Right lobe of liver (tissue), 4 donors: ENCODE results near the gene KIAA1671.

ENCODE experiments used
- POLR2A ChIP-seq: fragments of 450-650 bp; IDR thresholded peaks from one replicate; pipeline ENCODE4 v1.6.1; 2017; ENCODE audit warnings: antibody characterized with exemption, mild to moderate bottlenecking
- TF ChIP-seq, protein P1 (sequence below), 4 donors: fragments of 200-600 bp in 3 of 4; fragments of 450-650 bp in 1 of 4; IDR thresholded peaks; one replicate each; pipeline versions ENCODE4 v1.5.1 to v1.8.0; 2016 to 2022; ENCODE audit warnings: antibody characterized with exemption in 4 of 4, mild to moderate bottlenecking in 2 of 4
- donor health status: DM: no; HTN: no; CAD: no.
- donor health status: DM: no; HTN: no; CAD: no.
- donor health status: DM: no; HTN: yes; CAD: no.

GRCh38 chr22:25021409-25021808 is 68.9 kb downstream of the KIAA1671 start:
- TF ChIP-seq, protein P1, sequence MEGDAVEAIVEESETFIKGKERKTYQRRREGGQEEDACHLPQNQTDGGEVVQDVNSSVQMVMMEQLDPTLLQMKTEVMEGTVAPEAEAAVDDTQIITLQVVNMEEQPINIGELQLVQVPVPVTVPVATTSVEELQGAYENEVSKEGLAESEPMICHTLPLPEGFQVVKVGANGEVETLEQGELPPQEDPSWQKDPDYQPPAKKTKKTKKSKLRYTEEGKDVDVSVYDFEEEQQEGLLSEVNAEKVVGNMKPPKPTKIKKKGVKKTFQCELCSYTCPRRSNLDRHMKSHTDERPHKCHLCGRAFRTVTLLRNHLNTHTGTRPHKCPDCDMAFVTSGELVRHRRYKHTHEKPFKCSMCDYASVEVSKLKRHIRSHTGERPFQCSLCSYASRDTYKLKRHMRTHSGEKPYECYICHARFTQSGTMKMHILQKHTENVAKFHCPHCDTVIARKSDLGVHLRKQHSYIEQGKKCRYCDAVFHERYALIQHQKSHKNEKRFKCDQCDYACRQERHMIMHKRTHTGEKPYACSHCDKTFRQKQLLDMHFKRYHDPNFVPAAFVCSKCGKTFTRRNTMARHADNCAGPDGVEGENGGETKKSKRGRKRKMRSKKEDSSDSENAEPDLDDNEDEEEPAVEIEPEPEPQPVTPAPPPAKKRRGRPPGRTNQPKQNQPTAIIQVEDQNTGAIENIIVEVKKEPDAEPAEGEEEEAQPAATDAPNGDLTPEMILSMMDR (IDR thresholded peaks at IDR 0.05) = no peak
- no peak for TF ChIP-seq POLR2A
